Osteoblast (primary cell): ENCODE measurements around the gene ZNF212. TPM values are rescaled to one million over a fixed set of nuclear protein-coding genes. Genes with fewer than 3 reads are reported as not detected.

Experiments
- DNase-seq: peaks from one replicate; pipeline ENCODE4 v3.0.0; 2011; ENCODE audit warnings: low spot score, mixed read lengths; ENCODE audit not compliant: insufficient read length; ENCODE audit errors: missing footprints
- H2AFZ ChIP-seq: 2 replicates; pipeline ENCODE4 v1.6.0; 2011; ENCODE audit warnings: mild to moderate bottlenecking, low read length
- H3K27ac ChIP-seq: 2 replicates; pipeline ENCODE4 v1.5.1; 2011; ENCODE audit warnings: mild to moderate bottlenecking, low read depth, low read length, moderate library complexity
- H3K27me3 ChIP-seq: 2 replicates; pipeline ENCODE4 v1.6.0; 2012; ENCODE audit warnings: mild to moderate bottlenecking, control low read depth, inconsistent platforms, low read length, moderate library complexity; ENCODE audit not compliant: insufficient read depth
- H3K36me3 ChIP-seq: 2 replicates; pipeline ENCODE4 v1.5.1; 2011; ENCODE audit warnings: mild to moderate bottlenecking, low read length, control low read depth, moderate library complexity; ENCODE audit not compliant: insufficient read depth
- H3K4me1 ChIP-seq: 2 replicates; pipeline ENCODE4 v1.5.1; 2011; ENCODE audit warnings: mild to moderate bottlenecking, low read length, control low read depth, moderate library complexity; ENCODE audit not compliant: insufficient read depth
- H3K4me2 ChIP-seq: 2 replicates; pipeline ENCODE4 v1.6.0; 2011; ENCODE audit warnings: mild to moderate bottlenecking, low read length; ENCODE audit not compliant: insufficient read depth
- H3K4me3 ChIP-seq: fragments of 200-600 bp; sonication (generic); 3 replicates; pipeline ENCODE4 v1.5.1; 2012; ENCODE audit warnings: mild to moderate bottlenecking, low read length, inconsistent platforms; ENCODE audit not compliant: insufficient read depth
- H3K79me2 ChIP-seq: 2 replicates; pipeline ENCODE4 v1.6.0; 2012; ENCODE audit warnings: mild to moderate bottlenecking, low read length, control low read depth, inconsistent platforms; ENCODE audit not compliant: insufficient read depth
- H3K9me3 ChIP-seq: 2 replicates; pipeline ENCODE4 v1.5.1; 2011; ENCODE audit warnings: low read depth, low read length, control low read depth
- H4K20me1 ChIP-seq: 2 replicates; pipeline ENCODE4 v1.6.0; 2012; ENCODE audit warnings: mild to moderate bottlenecking, low read length, control low read depth; ENCODE audit not compliant: insufficient read depth
- total RNA-seq: library from RNA; depleted of rRNA; stranded (reverse); fragments of >200 nt; gene quantifications from 2 replicates; pipeline ENCODE4 v1.2.3, GENCODE V29; 2012
- TF ChIP-seq, protein P1 (sequence below): IDR thresholded peaks from 2 replicates; pipeline ENCODE4 v1.5.1; 2011; ENCODE audit warnings: mild to moderate bottlenecking, low read depth, low read length, moderate library complexity; ENCODE audit errors: extremely low read depth

The ZNF212 gene
- total RNA-seq, 1 donor = 9.0 TPM

- H2AFZ ChIP-seq = no peak overlapping the region
- H3K36me3 ChIP-seq = peaks cover 75% of the 10 kb centered on the region
- H4K20me1 ChIP-seq = peaks cover 12% of the 10 kb centered on the region
- no peaks in the 10 kb centered on the region for H3K79me2 ChIP-seq
- H3K4me3 ChIP-seq = no peak overlapping the region
- no peaks in the 10 kb centered on the region for H3K9me3 ChIP-seq
- DNase-seq = no peak
- H3K27me3 ChIP-seq = no peaks in the 10 kb centered on the region
- H3K4me1 ChIP-seq = peaks cover 13% of the 10 kb centered on the region
- H3K4me2 ChIP-seq = no peak overlapping the region
- TF ChIP-seq, protein P1, sequence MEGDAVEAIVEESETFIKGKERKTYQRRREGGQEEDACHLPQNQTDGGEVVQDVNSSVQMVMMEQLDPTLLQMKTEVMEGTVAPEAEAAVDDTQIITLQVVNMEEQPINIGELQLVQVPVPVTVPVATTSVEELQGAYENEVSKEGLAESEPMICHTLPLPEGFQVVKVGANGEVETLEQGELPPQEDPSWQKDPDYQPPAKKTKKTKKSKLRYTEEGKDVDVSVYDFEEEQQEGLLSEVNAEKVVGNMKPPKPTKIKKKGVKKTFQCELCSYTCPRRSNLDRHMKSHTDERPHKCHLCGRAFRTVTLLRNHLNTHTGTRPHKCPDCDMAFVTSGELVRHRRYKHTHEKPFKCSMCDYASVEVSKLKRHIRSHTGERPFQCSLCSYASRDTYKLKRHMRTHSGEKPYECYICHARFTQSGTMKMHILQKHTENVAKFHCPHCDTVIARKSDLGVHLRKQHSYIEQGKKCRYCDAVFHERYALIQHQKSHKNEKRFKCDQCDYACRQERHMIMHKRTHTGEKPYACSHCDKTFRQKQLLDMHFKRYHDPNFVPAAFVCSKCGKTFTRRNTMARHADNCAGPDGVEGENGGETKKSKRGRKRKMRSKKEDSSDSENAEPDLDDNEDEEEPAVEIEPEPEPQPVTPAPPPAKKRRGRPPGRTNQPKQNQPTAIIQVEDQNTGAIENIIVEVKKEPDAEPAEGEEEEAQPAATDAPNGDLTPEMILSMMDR = no peak
- H3K27ac ChIP-seq = no peak overlapping the region
These were observed 25.3 kb upstream of the ZNF212 start for GRCh38 chr7:149214020-149214720.

DNA sequence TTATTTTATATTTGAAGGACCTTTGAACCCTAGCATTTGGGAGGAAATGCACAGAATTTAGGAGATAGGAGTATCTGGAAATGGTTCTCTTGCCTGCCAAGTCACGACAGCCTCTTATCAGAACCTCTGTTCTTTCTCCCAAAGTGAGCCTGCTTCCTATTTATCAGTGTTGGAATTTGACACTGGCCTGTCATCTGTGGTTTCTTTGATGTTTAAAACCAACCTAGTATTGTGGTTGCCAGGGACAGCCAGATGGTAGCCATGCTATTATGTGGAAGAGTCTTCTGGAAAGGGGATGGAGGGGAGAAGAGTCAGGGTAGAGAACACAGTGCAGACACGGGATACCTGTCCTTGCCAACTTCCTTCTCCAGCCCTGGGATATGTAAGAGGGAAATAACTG lies 23.0 kb upstream of the ZNF212 start:
- Histone ChIP-seq H4K20me1 (peaks cover 4% of the 10 kb centered on the region), H3K27ac (no peak overlapping the region), H3K36me3 (peaks cover 54% of the 10 kb centered on the region), H3K4me3 (no peak overlapping the region), H3K4me1 (peaks cover 18% of the 10 kb centered on the region), H3K27me3 (no peaks in the 10 kb centered on the region), H3K9me3 (no peaks in the 10 kb centered on the region), H2AFZ (no peak overlapping the region), H3K4me2 (no peak overlapping the region), H3K79me2 (no peaks in the 10 kb centered on the region)
- TF ChIP-seq, protein P1 = no peak
- DNase-seq = no peak

DNA sequence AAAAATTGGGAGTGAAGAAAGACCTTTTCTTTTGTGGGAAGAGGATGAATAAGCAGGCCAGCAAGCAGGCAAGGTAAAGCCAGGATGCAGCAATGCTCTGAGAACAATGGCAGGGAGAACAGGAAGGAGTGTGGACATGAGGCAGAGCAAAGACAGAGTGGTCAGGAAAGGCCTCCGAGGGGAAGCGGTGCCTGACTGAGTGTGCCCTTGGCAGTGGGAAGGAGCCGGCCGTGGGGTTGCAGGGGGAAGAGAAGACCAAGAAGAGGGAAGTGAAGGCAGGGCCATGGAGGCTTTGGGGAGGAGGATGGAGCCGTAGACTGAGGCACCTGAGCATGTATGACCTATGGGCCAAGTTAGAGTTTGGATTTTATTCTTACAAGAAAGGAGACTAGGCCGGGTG lies 21.9 kb upstream of the ZNF212 start:
- Histone ChIP-seq H3K4me1 (peaks cover 18% of the 10 kb centered on the region), H3K79me2 (no peaks in the 10 kb centered on the region)

More for the DNA sequence above, 21.9 kb upstream of the ZNF212 start:
- H3K9me3 ChIP-seq = no peaks in the 10 kb centered on the region
- no peak overlapping the region for H2AFZ ChIP-seq
- no peak overlapping the region for H3K4me3 ChIP-seq
- DNase-seq = no peak
- peaks cover 45% of the 10 kb centered on the region for H3K36me3 ChIP-seq
- TF ChIP-seq, protein P1 = no peak
- H3K27ac ChIP-seq = no peak overlapping the region
- H4K20me1 ChIP-seq = peaks cover 4% of the 10 kb centered on the region
- no peak overlapping the region for H3K4me2 ChIP-seq
- no peaks in the 10 kb centered on the region for H3K27me3 ChIP-seq
